ENCODE measurements around the gene ZCWPW2. TPM values are rescaled to one million over a fixed set of nuclear protein-coding genes. Genes with fewer than 3 reads are reported as not detected.

Gene ZCWPW2
- total RNA-seq, 1 experiment from 2014 or later, result 0.77 TPM

GRCh38 chr3:28328188-28329151 is 20.1 kb upstream of the ZCWPW2 start:
- H3K27me3 Mint-ChIP-seq (ENCODE audit: insufficient read depth, unreplicated experiment), result no peaks in the 10 kb centered on the region
- H3K4me1 Mint-ChIP-seq (ENCODE audit: insufficient read depth, unreplicated experiment), result no peaks in the 10 kb centered on the region
- CTCF ChIA-PET, result interaction anchor here (0.5 to 5.8 kb wide), 15 partner anchors 8 to 1913 kb away, joined by 3 to 52 read pairs (median 3); partner anchors contain the start of gene EOMES
- POLR2A ChIA-PET, result interaction anchor here (1.0 to 4.2 kb wide), 5 partner anchors 9 to 616 kb away, joined by 3 to 16 read pairs (median 5); partner anchors contain the start of genes AZI2 and ZCWPW2
- TF ChIP-seq, protein P1, sequence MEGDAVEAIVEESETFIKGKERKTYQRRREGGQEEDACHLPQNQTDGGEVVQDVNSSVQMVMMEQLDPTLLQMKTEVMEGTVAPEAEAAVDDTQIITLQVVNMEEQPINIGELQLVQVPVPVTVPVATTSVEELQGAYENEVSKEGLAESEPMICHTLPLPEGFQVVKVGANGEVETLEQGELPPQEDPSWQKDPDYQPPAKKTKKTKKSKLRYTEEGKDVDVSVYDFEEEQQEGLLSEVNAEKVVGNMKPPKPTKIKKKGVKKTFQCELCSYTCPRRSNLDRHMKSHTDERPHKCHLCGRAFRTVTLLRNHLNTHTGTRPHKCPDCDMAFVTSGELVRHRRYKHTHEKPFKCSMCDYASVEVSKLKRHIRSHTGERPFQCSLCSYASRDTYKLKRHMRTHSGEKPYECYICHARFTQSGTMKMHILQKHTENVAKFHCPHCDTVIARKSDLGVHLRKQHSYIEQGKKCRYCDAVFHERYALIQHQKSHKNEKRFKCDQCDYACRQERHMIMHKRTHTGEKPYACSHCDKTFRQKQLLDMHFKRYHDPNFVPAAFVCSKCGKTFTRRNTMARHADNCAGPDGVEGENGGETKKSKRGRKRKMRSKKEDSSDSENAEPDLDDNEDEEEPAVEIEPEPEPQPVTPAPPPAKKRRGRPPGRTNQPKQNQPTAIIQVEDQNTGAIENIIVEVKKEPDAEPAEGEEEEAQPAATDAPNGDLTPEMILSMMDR (IDR thresholded peaks at IDR 0.05; ENCODE audit: unreplicated experiment), result peak; percentile 37
- DNase-seq (ENCODE audit: unreplicated experiment), result peak; percentile 35
- intact Hi-C loops (cut with micrococcal nuclease), result loop anchor here (1.0 kb wide), 1 partner anchor 616 kb away; no protein-coding TSS in a partner anchor
- BruUV-seq (replicated peaks), result no TSS peak
- no peaks in the 10 kb centered on the region for H3K9me3 Mint-ChIP-seq (ENCODE audit: unreplicated experiment)
- no peak overlapping the region for H3K4me3 Mint-ChIP-seq (ENCODE audit: unreplicated experiment)
- H3K36me3 Mint-ChIP-seq (ENCODE audit: insufficient read depth, unreplicated experiment), result peaks cover 78% of the 10 kb centered on the region
- no peak overlapping the region for H3K27ac Mint-ChIP-seq (ENCODE audit: low read depth, unreplicated experiment)

DNA sequence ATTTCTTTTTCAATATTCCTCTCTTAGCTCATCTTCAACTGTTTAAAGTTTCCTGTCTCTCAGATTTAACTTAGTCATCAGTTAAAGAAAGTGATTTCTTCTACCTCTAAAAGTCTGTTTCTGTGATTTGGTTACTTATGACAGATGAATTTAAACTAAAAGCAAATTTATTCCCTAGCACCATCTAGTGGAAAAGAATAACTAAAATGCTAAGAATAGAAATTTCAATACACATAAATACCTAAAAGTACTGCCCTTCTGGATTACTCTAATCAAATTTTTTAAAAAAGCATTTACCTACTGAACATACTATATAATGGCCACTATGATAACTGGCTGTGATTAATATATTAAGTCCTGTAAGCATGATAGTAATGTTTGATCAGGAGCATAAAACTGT is 14.0 kb upstream of the ZCWPW2 start:
- Mint-ChIP-seq H3K9me3 (ENCODE audit: unreplicated experiment) (no peaks in the 10 kb centered on the region), H3K27me3 (ENCODE audit: insufficient read depth, unreplicated experiment) (no peaks in the 10 kb centered on the region), H3K4me3 (ENCODE audit: unreplicated experiment) (no peak overlapping the region), H3K27ac (ENCODE audit: low read depth, unreplicated experiment) (no peak overlapping the region), H3K36me3 (ENCODE audit: insufficient read depth, unreplicated experiment) (peaks cover 88% of the 10 kb centered on the region), H3K4me1 (ENCODE audit: insufficient read depth, unreplicated experiment) (no peaks in the 10 kb centered on the region)
- CTCF ChIA-PET, result interaction anchor here (0.7 to 1.7 kb wide), 4 partner anchors 10 to 27 kb away, joined by 3 to 4 read pairs (median 4); no protein-coding TSS in a partner anchor
- no TSS peak for BruUV-seq (replicated peaks)
- POLR2A ChIA-PET, result interaction anchor here (0.6 to 2.4 kb wide), 4 partner anchors 8 to 790 kb away, joined by 3 to 9 read pairs (median 4); no protein-coding TSS in a partner anchor
- no peak for DNase-seq (ENCODE audit: unreplicated experiment)
- TF ChIP-seq, protein P1 (IDR thresholded peaks at IDR 0.05; ENCODE audit: unreplicated experiment), result no peak
- intact Hi-C loops (cut with micrococcal nuclease), result no loop called here

DNA sequence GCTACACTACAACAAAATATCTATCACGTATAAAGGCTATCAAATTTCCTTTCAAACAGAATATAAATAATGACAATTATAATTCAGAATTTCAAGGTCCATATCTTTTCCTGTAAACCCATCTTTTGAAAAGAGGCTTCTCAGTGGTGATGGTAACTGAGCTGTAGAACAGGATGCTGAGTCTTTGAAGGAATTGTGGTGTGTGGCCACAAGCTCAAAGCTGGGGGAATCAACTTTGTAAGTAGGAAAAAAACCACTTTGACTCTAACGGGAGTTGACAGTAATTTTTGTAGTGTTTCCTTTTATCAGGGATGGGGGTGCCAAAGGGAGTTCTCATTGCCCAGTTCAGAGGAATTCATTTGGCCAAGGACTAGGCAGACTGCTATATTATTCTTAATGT is 13.3 kb upstream of the ZCWPW2 start:
- H3K9me3 Mint-ChIP-seq (ENCODE audit: unreplicated experiment), result no peaks in the 10 kb centered on the region
- ChIA-PET CTCF (interaction anchor here (0.6 to 1.9 kb wide), 10 partner anchors 9 to 828 kb away, joined by 3 to 6 read pairs (median 4); no protein-coding TSS in a partner anchor), POLR2A (interaction anchor here (1.2 to 2.4 kb wide), 4 partner anchors 9 to 622 kb away, joined by 3 to 9 read pairs (median 6); partner anchors contain the start of genes AZI2 and ZCWPW2)
- no peaks in the 10 kb centered on the region for H3K4me1 Mint-ChIP-seq (ENCODE audit: insufficient read depth, unreplicated experiment)
- no peak overlapping the region for H3K27ac Mint-ChIP-seq (ENCODE audit: low read depth, unreplicated experiment)
- TF ChIP-seq, protein P1 (IDR thresholded peaks at IDR 0.05; ENCODE audit: unreplicated experiment), result no peak
- H3K27me3 Mint-ChIP-seq (ENCODE audit: insufficient read depth, unreplicated experiment), result no peaks in the 10 kb centered on the region
- H3K4me3 Mint-ChIP-seq (ENCODE audit: unreplicated experiment), result no peak overlapping the region
- intact Hi-C loops (cut with micrococcal nuclease), result no loop called here
- peaks cover 92% of the 10 kb centered on the region for H3K36me3 Mint-ChIP-seq (ENCODE audit: insufficient read depth, unreplicated experiment)
- DNase-seq (ENCODE audit: unreplicated experiment), result no peak
- BruUV-seq (replicated peaks), result no TSS peak

- BruUV-seq (replicated peaks), result no TSS peak
- Mint-ChIP-seq H3K27ac (ENCODE audit: low read depth, unreplicated experiment) (no peak overlapping the region), H3K4me1 (ENCODE audit: insufficient read depth, unreplicated experiment) (peaks cover 6% of the 10 kb centered on the region), H3K4me3 (ENCODE audit: unreplicated experiment) (no peak overlapping the region), H3K9me3 (ENCODE audit: unreplicated experiment) (no peaks in the 10 kb centered on the region), H3K36me3 (ENCODE audit: insufficient read depth, unreplicated experiment) (peaks cover 79% of the 10 kb centered on the region), H3K27me3 (ENCODE audit: insufficient read depth, unreplicated experiment) (no peaks in the 10 kb centered on the region)
- TF ChIP-seq, protein P1 (IDR thresholded peaks at IDR 0.05; ENCODE audit: unreplicated experiment), result no peak
- intact Hi-C loops (cut with micrococcal nuclease), result no loop called here
- CTCF ChIA-PET, result interaction anchor here (0.7 to 1.6 kb wide), 4 partner anchors 11 to 804 kb away, joined by 3 to 4 read pairs (median 3); partner anchors contain the start of gene EOMES
- POLR2A ChIA-PET, result interaction anchor here (0.9 kb wide), 1 partner anchor 12 kb away, joined by 3 read pairs; the partner anchor contains the start of genes AZI2 and ZCWPW2
- DNase-seq (ENCODE audit: unreplicated experiment), result no peak
These were observed 11.3 kb upstream of the ZCWPW2 start for GRCh38 chr3:28337230-28337629.
